Activated CD4-positive, CD25-positive, alpha-beta regulatory T cell treated with anti-CD3 and anti-CD28 coated beads, Interleukin-2, amount 50 U/mL, for 24 hours (primary cell): Measurements from ENCODE around the gene CSTF3.
"Not testable (repeated sequence)": the region's sequence is repeated elsewhere in the genome, so short reads cannot be mapped to it uniquely, and the experiment has no call there.

ENCODE experiments used
- ATAC-seq, 2 donors: fragments of 150-1000 bp; cut with Tn5 transposase; one replicate each; pipeline ENCODE4 v1.10.0; 2021; ENCODE audit warnings: mild to moderate bottlenecking in 1 of 2, moderate library complexity in 1 of 2

The CSTF3 gene

GRCh38 chr11:33072465-33072864, 88.8 kb downstream of the CSTF3 start:
- ATAC-seq: no peak

- no peak for ATAC-seq
Measured at GRCh38 chr11:33068611-33069340, 92.5 kb downstream of the CSTF3 start.

- no peak for ATAC-seq
Measured at GRCh38 chr11:33067294-33067693, 94.0 kb downstream of the CSTF3 start.

- peak; percentile 81 to 82 for ATAC-seq
Measured at GRCh38 chr11:33065445-33066178, 95.7 kb downstream of the CSTF3 start.

- no peak for ATAC-seq
Measured at GRCh38 chr11:33064866-33065265, 96.4 kb downstream of the CSTF3 start.

GRCh38 chr11:33064033-33064825, 97.1 kb downstream of the CSTF3 start:
- no peak for ATAC-seq

GRCh38 chr11:33063326-33063881, 97.9 kb downstream of the CSTF3 start:
- peak; percentile 20 to 50 for ATAC-seq

- ATAC-seq: no peak
Measured at GRCh38 chr11:33062137-33062536, 99.1 kb downstream of the CSTF3 start.

GRCh38 chr11:33060271-33060670, 101.0 kb downstream of the CSTF3 start:
- ATAC-seq: no peak

- ATAC-seq: no peak
Measured at GRCh38 chr11:33059331-33060007, 101.8 kb downstream of the CSTF3 start.

GRCh38 chr11:33057284-33057683, 104.0 kb downstream of the CSTF3 start:
- no peak for ATAC-seq

GRCh38 chr11:33055375-33055774, 105.9 kb downstream of the CSTF3 start:
- no peak for ATAC-seq

GRCh38 chr11:33052231-33052630, 109.0 kb downstream of the CSTF3 start:
- no peak for ATAC-seq

GRCh38 chr11:33049565-33050408, 111.5 kb downstream of the CSTF3 start:
- not testable (repeated sequence) for ATAC-seq

- not testable (repeated sequence) for ATAC-seq
Measured at GRCh38 chr11:33048701-33049100, 112.6 kb downstream of the CSTF3 start.

GRCh38 chr11:33045551-33046255, 115.6 kb downstream of the CSTF3 start:
- ATAC-seq: no peak

- ATAC-seq: no peak
Measured at GRCh38 chr11:33044285-33044756, 117.0 kb downstream of the CSTF3 start.

- ATAC-seq: peak; percentile 8 to 39
Measured at GRCh38 chr11:33043221-33043830, 118.0 kb downstream of the CSTF3 start.

GRCh38 chr11:33040862-33041453, 120.3 kb downstream of the CSTF3 start:
- ATAC-seq: no peak
